ENCODE data around the gene ASXL1. TPM values are rescaled to one million over a fixed set of nuclear protein-coding genes. Genes with fewer than 3 reads are reported as not detected.

ASXL1 gene
- total RNA-seq, 1 donor from 2014 or later = 97.5 TPM

- intact Hi-C loops (cut with DNase I) = no loop called here
These were observed 117.1 kb downstream of the ASXL1 start for GRCh38 chr20:32474967-32475811.

GRCh38 chr20:32476684-32477593, 118.8 kb downstream of the ASXL1 start:
- no peak overlapping the region for H3K4me3 ChIP-seq
- TF ChIP-seq POLR2AphosphoS5 (IDR thresholded peaks at IDR 0.05; ENCODE audit: insufficient read depth in 1 of 2, low read depth in 1 of 2) = no peak
- TF ChIP-seq POLR2A (IDR thresholded peaks at IDR 0.05) = no peak
- no peak for TF ChIP-seq CTCF (IDR thresholded peaks at IDR 0.05)
- H3K27me3 ChIP-seq = no peaks in the 10 kb centered on the region
- H3K36me3 ChIP-seq = no peaks in the 10 kb centered on the region
- intact Hi-C loops (cut with DNase I) = no loop called here
- H3K4me1 ChIP-seq = peaks cover 71% of the 10 kb centered on the region
- peak overlapping the region; percentile 90 for H3K27ac ChIP-seq
- H3K9me3 ChIP-seq = no peaks in the 10 kb centered on the region
- DNase-seq (ENCODE audit: extremely low spot score in 2 of 2) = no peak

More at GRCh38 chr20:32474967-32475811, 117.1 kb downstream of the ASXL1 start:
- DNase-seq (ENCODE audit: extremely low spot score in 2 of 2) = no peak
- Histone ChIP-seq H3K9me3 (no peaks in the 10 kb centered on the region), H3K4me1 (peaks cover 58% of the 10 kb centered on the region), H3K36me3 (no peaks in the 10 kb centered on the region), H3K27ac (peak overlapping the region; percentile 90), H3K27me3 (no peaks in the 10 kb centered on the region), H3K4me3 (peak overlapping the region; percentile 42 to 53)
- TF ChIP-seq POLR2A (IDR thresholded peaks at IDR 0.05) (no peak), CTCF (IDR thresholded peaks at IDR 0.05) (no peak), POLR2AphosphoS5 (IDR thresholded peaks at IDR 0.05; ENCODE audit: insufficient read depth in 1 of 2, low read depth in 1 of 2) (peak; percentile 34 to 77)

GRCh38 chr20:32477594-32478512, 119.7 kb downstream of the ASXL1 start:
- no peak overlapping the region for H3K4me3 ChIP-seq
- no peaks in the 10 kb centered on the region for H3K9me3 ChIP-seq
- no peak for DNase-seq (ENCODE audit: extremely low spot score in 2 of 2)
- H3K27me3 ChIP-seq = no peaks in the 10 kb centered on the region
- TF ChIP-seq POLR2A (IDR thresholded peaks at IDR 0.05) = no peak
- no peak for TF ChIP-seq POLR2AphosphoS5 (IDR thresholded peaks at IDR 0.05; ENCODE audit: insufficient read depth in 1 of 2, low read depth in 1 of 2)
- TF ChIP-seq CTCF (IDR thresholded peaks at IDR 0.05) = no peak
- no peak overlapping the region for H3K27ac ChIP-seq
- intact Hi-C loops (cut with DNase I) = no loop called here
- no peaks in the 10 kb centered on the region for H3K36me3 ChIP-seq
- H3K4me1 ChIP-seq = peaks cover 68% of the 10 kb centered on the region

- Histone ChIP-seq H3K4me3 (no peak overlapping the region), H3K27me3 (no peaks in the 10 kb centered on the region), H3K27ac (no peak overlapping the region), H3K9me3 (no peaks in the 10 kb centered on the region), H3K4me1 (peaks cover 61% of the 10 kb centered on the region), H3K36me3 (no peaks in the 10 kb centered on the region)
- no peak for TF ChIP-seq POLR2A (IDR thresholded peaks at IDR 0.05)
- no peak for TF ChIP-seq POLR2AphosphoS5 (IDR thresholded peaks at IDR 0.05; ENCODE audit: insufficient read depth in 1 of 2, low read depth in 1 of 2)
- TF ChIP-seq CTCF (IDR thresholded peaks at IDR 0.05) = no peak
- intact Hi-C loops (cut with DNase I) = no loop called here
- DNase-seq (ENCODE audit: extremely low spot score in 2 of 2) = no peak
These were observed 120.4 kb downstream of the ASXL1 start for GRCh38 chr20:32478576-32478975.
